H9 (cell line): ENCODE measurements around the gene MED29. TPM values are rescaled to one million over a fixed set of nuclear protein-coding genes. Genes with fewer than 3 reads are reported as not detected.

ENCODE experiments used
- DNase-seq: peaks from one replicate; pipeline ENCODE4 v3.0.0-alpha.2; 2017
- H2AFZ ChIP-seq: one replicate; pipeline ENCODE4 v1.6.1; 2013; ENCODE audit warnings: mild to moderate bottlenecking, low read length, control low read depth, moderate library complexity
- H2AK5ac ChIP-seq: 2 replicates; pipeline ENCODE4 v1.6.1; 2013; ENCODE audit warnings: low read length, control low read depth, mixed read lengths; ENCODE audit not compliant: insufficient read length
- H2BK120ac ChIP-seq: one replicate; pipeline ENCODE4 v1.6.1; 2013; ENCODE audit warnings: low read depth, mild to moderate bottlenecking, low read length, control low read depth, inconsistent platforms; ENCODE audit not compliant: poor library complexity, severe bottlenecking
- H2BK12ac ChIP-seq: 2 replicates; pipeline ENCODE4 v1.6.1; 2013; ENCODE audit warnings: low read length, control low read depth, mixed read lengths, low read depth; ENCODE audit not compliant: insufficient read length
- H2BK15ac ChIP-seq: 2 replicates; pipeline ENCODE4 v1.6.1; 2013; ENCODE audit warnings: low read depth, low read length, control low read depth
- H2BK20ac ChIP-seq: one replicate; pipeline ENCODE4 v1.6.1; 2013; ENCODE audit warnings: low read depth, mild to moderate bottlenecking, low read length, control low read depth, inconsistent platforms; ENCODE audit not compliant: poor library complexity, severe bottlenecking
- H2BK5ac ChIP-seq: 2 replicates; pipeline ENCODE4 v1.6.1; 2013; ENCODE audit warnings: low read length, control low read depth, mixed read lengths; ENCODE audit not compliant: insufficient read length
- H3K14ac ChIP-seq: 2 replicates; pipeline ENCODE4 v1.6.1; 2013; ENCODE audit warnings: low read length, control low read depth; ENCODE audit not compliant: insufficient read depth
- H3K18ac ChIP-seq: 2 replicates; pipeline ENCODE4 v1.6.1; 2013; ENCODE audit warnings: low read depth, mild to moderate bottlenecking, mixed read lengths, low read length, control low read depth; ENCODE audit not compliant: insufficient read length
- H3K23ac ChIP-seq: 2 replicates; pipeline ENCODE4 v1.6.1; 2013; ENCODE audit warnings: low read length, control low read depth, mixed read lengths, low read depth; ENCODE audit not compliant: insufficient read length
- H3K23me2 ChIP-seq: 2 replicates; pipeline ENCODE4 v1.6.1; 2013; ENCODE audit warnings: low read depth, mild to moderate bottlenecking, mixed read lengths, low read length, control low read depth; ENCODE audit not compliant: insufficient read length, poor library complexity, severe bottlenecking
- H3K27ac ChIP-seq: 2 replicates; pipeline ENCODE4 v1.5.1; 2013; ENCODE audit warnings: low read length, control low read depth, mixed read lengths, low read depth; ENCODE audit not compliant: insufficient read length
- H3K27me3 ChIP-seq: 2 replicates; pipeline ENCODE4 v1.6.1; 2013; ENCODE audit warnings: low read length, control low read depth, inconsistent platforms; ENCODE audit not compliant: insufficient read depth
- H3K4ac ChIP-seq: 2 replicates; pipeline ENCODE4 v1.6.1; 2013; ENCODE audit warnings: low read depth, mild to moderate bottlenecking, control low read depth, inconsistent platforms, low read length, moderate library complexity
- H3K4me1 ChIP-seq: 2 replicates; pipeline ENCODE4 v1.6.1; 2013; ENCODE audit warnings: low read length, control low read depth, inconsistent platforms; ENCODE audit not compliant: insufficient read depth
- H3K4me2 ChIP-seq: 2 replicates; pipeline ENCODE4 v1.6.1; 2013; ENCODE audit warnings: low read length, control low read depth, mixed read lengths; ENCODE audit not compliant: insufficient read length, insufficient read depth
- H3K56ac ChIP-seq: 2 replicates; pipeline ENCODE4 v1.6.1; 2013; ENCODE audit warnings: low read depth, mild to moderate bottlenecking, mixed read lengths, low read length, control low read depth; ENCODE audit not compliant: insufficient read length
- H3K79me1 ChIP-seq: 2 replicates; pipeline ENCODE4 v1.6.1; 2013; ENCODE audit warnings: low read depth, mild to moderate bottlenecking, moderate library complexity, low read length, control low read depth, inconsistent platforms; ENCODE audit not compliant: insufficient read depth, poor library complexity, severe bottlenecking
- H3K79me2 ChIP-seq: 2 replicates; pipeline ENCODE4 v1.6.1; 2013; ENCODE audit warnings: low read length, control low read depth, inconsistent platforms; ENCODE audit not compliant: insufficient read depth
- H3K9ac ChIP-seq: 2 replicates; pipeline ENCODE4 v1.6.1; 2013; ENCODE audit warnings: low read length, control low read depth, mixed read lengths; ENCODE audit not compliant: insufficient read length; ENCODE audit errors: extremely low read depth
- H3K9me3 ChIP-seq: one replicate; pipeline ENCODE4 v1.6.1; 2013; ENCODE audit warnings: low read depth, low read length, inconsistent platforms; ENCODE audit not compliant: control insufficient read depth
- H3T11ph ChIP-seq: one replicate; pipeline ENCODE4 v1.6.1; 2013; ENCODE audit warnings: mild to moderate bottlenecking, low read length, control low read depth, inconsistent platforms
- H4K20me1 ChIP-seq: one replicate; pipeline ENCODE4 v1.6.1; 2013; ENCODE audit not compliant: control insufficient read depth, insufficient read length, insufficient read depth
- H4K5ac ChIP-seq: 2 replicates; pipeline ENCODE4 v1.6.1; 2013; ENCODE audit warnings: low read depth, mild to moderate bottlenecking, mixed read lengths, low read length, control low read depth; ENCODE audit not compliant: insufficient read length
- H4K8ac ChIP-seq: replicated peaks from 2 replicates; pipeline ENCODE4 v1.6.1; 2013; ENCODE audit warnings: low read length, control low read depth, mixed read lengths, low read depth; ENCODE audit not compliant: insufficient read length
- H4K91ac ChIP-seq: 2 replicates; pipeline ENCODE4 v1.6.1; 2013; ENCODE audit warnings: low read depth, mild to moderate bottlenecking, moderate library complexity, mixed read lengths, low read length, control low read depth; ENCODE audit not compliant: insufficient read length
- H3K27ac Mint-ChIP-seq, 3 experiments: 2 replicates in 2 of 3; 3 replicates in 1 of 3; pipeline ENCODE4 v1.8.0; 2020 to 2021; ENCODE audit warnings: mixed read lengths in 3 of 3, mild to moderate bottlenecking in 1 of 3, moderate library complexity in 1 of 3
- H3K27me3 Mint-ChIP-seq: 2 replicates; pipeline ENCODE4 v1.8.0; 2021; ENCODE audit warnings: low read depth, mild to moderate bottlenecking, moderate library complexity, mixed read lengths
- H3K36me3 Mint-ChIP-seq, 3 experiments: 2 replicates in 2 of 3; 3 replicates in 1 of 3; pipeline ENCODE4 v1.8.0; 2020 to 2021; ENCODE audit warnings: low read depth in 3 of 3, mixed read lengths in 3 of 3; ENCODE audit not compliant: insufficient read depth in 1 of 3
- H3K4me1 Mint-ChIP-seq, 2 experiments: 2 replicates each; pipeline ENCODE4 v1.8.0; 2020; ENCODE audit warnings: mixed read lengths in 2 of 2
- H3K4me3 Mint-ChIP-seq, 2 experiments: 2 replicates in 1 of 2; 3 replicates in 1 of 2; pipeline ENCODE4 v1.8.0; 2020 to 2021; ENCODE audit warnings: mild to moderate bottlenecking in 2 of 2, mixed read lengths in 2 of 2, moderate library complexity in 1 of 2
- H3K9me3 Mint-ChIP-seq, 2 experiments: 2 replicates in 1 of 2; 3 replicates in 1 of 2; pipeline ENCODE4 v1.8.0; 2020; ENCODE audit warnings: mild to moderate bottlenecking in 2 of 2, mixed read lengths in 2 of 2, moderate library complexity in 1 of 2
- CTCF ChIP-seq: fragments of 200-600 bp; sonication (generic); conservative IDR thresholded peaks from 3 replicates; pipeline ENCODE4 v1.8.0; 2021; ENCODE audit warnings: antibody characterized with exemption, mild to moderate bottlenecking
- WGBS: extraction: QIAGEN DNeasy Blood & Tissue Kit; methylation state at CpG from one replicate; pipeline ENCODE4 v1.1.7; 2013; ENCODE audit warnings: missing lambda C conversion rate, low lambda C conversion rate, mixed read lengths; ENCODE audit not compliant: insufficient read length; ENCODE audit errors: extremely low coverage; 5-methylcytosine and 5-hydroxymethylcytosine counted together
- total RNA-seq: library from RNA; stranded (reverse); gene quantifications from 2 replicates; pipeline ENCODE4 v1.2.1, GENCODE V29; 2021

The MED29 gene
- total RNA-seq, 1 experiment from 2014 or later, result 48.3 TPM

- Histone ChIP-seq H3K4ac (no peak overlapping the region), H2BK5ac (no peak overlapping the region), H2BK120ac (no peak overlapping the region), H2BK20ac (no peak overlapping the region), H4K8ac (no peak overlapping the region), H3K4me1 (no peaks in the 10 kb centered on the region), H3K23ac (no peak overlapping the region), H4K20me1 (peaks cover 2% of the 10 kb centered on the region), H3K9ac (no peak overlapping the region), H4K91ac (no peak overlapping the region), H3T11ph (no peak overlapping the region), H3K4me2 (no peak overlapping the region), H2AK5ac (no peak overlapping the region), H3K27ac (no peak overlapping the region), H3K18ac (no peak overlapping the region), H3K27me3 (no peaks in the 10 kb centered on the region), H2AFZ (no peak overlapping the region), H3K79me1 (no peaks in the 10 kb centered on the region), H2BK12ac (no peak overlapping the region), H4K5ac (no peak overlapping the region), H3K14ac (no peak overlapping the region; the same call in 1 of the 2 replicates), H3K23me2 (no peaks in the 10 kb centered on the region), H2BK15ac (no peak overlapping the region), H3K79me2 (no peaks in the 10 kb centered on the region), H3K56ac (no peak overlapping the region), H3K9me3 (no peaks in the 10 kb centered on the region)
- no peak overlapping the region for H3K4me3 Mint-ChIP-seq
- TF ChIP-seq CTCF, result no peak
- H3K9me3 Mint-ChIP-seq, result no peaks in the 10 kb centered on the region
- H3K27ac Mint-ChIP-seq, result no peak overlapping the region
- peaks cover 48 to 92% (median 90%) of the 10 kb centered on the region in 3 experiments for H3K36me3 Mint-ChIP-seq
- peaks cover 2 to 4% of the 10 kb centered on the region in 2 experiments; a peak in 2 of 4 replicates for H3K4me1 Mint-ChIP-seq
- no peaks in the 10 kb centered on the region for H3K27me3 Mint-ChIP-seq
- no CpG with 5 or more reads among the region's 18 CpGs for WGBS
- no peak for DNase-seq
Observed at GRCh38 chr19:39382991-39383828, 8.0 kb upstream of the MED29 start.
